GM21737 (cell line): ENCODE measurements around the gene KPNA4.
"Not testable (repeated sequence)": the region's sequence is repeated elsewhere in the genome, so short reads cannot be mapped to it uniquely, and the experiment has no call there.

Experiments used
- ATAC-seq: cut with Tn5 transposase; IDR thresholded peaks from one replicate; pipeline ENCODE4 v1.9.1; 2021; ENCODE audit warnings: mild to moderate bottlenecking, moderate library complexity; ENCODE audit not compliant: unreplicated experiment

KPNA4 gene

DNA sequence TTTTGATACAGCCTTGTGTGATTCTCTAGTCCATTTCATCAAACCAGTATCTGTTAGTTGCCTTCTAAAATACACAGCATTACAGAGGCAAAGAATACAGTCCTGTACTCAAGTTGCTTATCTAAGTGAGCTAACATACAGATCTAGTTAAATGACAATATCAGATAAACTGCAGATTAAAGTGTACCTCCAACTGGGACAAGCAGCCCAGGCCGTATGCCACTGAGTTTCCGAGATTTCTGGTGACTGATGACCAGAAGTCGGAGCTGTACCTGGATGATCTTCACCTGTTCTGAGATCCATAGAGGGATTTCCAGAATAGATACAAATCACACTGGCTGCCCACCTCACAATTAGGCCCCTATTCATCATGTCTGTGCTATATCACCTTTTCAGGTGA lies 109.5 kb downstream of the KPNA4 start:
- ATAC-seq: no peak

DNA sequence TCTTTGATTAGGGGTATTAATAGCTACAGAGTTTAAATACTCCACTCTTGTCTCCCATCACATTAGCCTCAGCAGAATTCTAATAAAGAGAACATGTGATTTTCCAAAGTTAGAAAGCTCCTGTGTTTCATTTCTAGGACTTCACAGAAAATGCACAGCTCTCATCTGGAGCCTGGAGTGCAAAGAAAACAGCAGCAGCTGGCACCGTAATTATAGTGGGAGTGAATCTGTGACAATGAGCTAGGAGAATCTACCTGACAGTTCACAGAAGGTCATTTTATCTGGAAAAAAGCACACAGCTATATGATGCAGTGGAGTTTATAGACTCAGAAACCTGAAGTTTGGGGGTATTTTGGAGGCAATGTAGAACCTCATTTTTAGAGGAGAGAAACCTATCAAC lies 110.4 kb downstream of the KPNA4 start:
- ATAC-seq: no peak

DNA sequence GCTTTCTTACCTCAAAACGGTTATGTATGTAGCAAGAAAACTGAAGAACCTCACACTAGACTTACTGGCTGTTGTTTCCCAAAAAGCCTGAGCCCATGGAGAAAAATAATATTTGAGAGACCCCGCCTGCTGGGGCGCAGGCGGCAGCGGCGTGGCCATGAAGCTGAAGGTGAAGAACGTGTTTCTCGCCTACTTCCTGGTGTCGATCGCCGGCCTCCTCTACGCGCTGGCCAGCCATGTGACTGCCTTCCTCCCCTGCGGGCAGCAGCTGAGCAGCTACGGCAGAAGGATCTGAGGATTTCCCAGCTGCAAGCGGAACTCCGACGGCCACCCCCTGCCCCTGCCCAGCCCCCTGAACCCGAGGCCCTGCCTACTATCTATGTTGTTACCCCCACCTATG lies 113.1 kb downstream of the KPNA4 start:
- ATAC-seq: not testable (repeated sequence)

DNA sequence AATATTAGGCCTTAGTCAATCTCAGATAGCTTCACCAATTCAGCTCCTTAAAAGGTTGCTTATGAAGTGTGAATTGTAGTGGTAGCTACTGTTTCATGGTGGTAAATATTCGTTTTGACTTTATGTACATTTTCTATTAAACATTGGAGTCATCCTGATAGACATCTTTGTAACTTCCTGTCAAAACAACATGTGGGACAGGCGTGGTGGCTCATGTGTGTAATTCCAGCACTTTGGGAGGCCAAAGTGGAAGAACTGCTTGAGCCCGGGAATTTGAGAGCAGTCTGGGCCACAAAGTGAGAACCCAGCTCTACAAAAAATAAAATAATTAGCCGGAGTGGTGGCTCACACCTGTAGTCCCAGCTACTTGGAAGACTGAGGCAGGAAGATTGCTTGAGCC lies 113.8 kb downstream of the KPNA4 start:
- no peak for ATAC-seq

DNA sequence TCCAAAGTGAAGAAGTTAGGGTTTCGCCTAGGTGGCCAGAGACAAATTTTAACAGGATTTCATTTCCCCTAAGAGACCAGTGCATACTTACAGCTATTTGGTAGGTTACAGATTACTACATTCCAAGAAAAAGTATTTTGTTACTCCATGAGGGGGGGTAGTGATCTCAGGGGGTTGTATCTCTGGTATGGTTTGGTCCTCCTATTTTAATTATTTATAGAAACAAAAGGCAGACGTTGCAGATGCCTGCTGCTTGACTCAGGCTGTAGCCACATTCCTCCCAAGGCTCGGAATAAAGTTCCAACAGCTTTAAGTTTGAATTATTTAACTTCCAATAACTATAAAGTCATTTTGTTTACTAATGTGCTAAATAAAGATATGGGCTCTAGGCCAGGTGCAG lies 114.5 kb downstream of the KPNA4 start:
- ATAC-seq: no peak

DNA sequence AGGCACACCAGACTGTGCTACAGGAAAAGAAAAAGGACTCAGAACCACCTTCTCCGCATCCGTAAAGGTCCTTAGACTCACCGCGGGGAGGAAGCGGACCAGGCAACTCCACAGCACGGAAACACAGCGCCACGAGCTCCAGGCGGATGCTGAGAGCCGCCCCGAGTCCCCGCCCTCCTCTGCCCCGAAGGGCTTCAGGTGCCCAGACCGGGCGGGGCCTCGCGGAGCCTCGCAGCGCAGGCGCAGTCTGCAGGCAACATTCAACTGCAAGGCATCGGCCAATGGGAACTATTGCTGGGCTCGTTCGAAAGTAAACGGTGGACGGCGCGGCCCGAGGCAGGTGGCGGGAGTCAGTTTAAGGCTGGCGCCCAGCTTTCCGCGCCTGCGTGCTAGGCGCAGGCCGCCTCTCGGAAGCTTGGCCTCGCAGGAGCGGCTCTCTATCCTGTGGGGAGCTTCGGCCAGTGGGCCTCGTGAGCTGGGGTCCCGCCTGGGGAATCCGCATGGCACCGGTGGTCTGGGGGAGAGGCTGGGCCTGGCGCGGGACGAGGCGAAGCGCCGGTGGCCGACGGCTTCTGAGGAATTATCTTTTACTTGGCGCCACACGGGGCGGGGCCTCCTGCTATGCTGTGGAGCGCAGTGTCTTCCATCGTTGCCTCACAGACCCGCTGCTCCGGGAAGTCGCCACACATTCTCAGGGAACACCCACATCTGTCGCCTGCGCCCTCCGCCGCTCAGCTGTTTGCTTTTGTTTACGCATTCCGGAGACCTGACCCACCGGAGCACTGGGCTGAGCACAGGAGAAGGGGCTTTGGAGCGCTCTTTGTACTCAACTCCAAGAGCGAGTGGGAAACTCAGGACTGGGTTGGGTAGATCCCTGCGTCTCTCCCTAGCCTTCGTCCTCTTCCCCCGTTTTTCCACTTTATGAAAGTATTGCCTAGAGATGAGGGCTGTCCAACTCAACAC lies 115.5 kb downstream of the KPNA4 start, which contains the start of gene TRIM59:
TRIM59 (minus strand) TSS at position 151 of the 963 bp plus-strand sequence. CDS start 10,603 bp downstream, outside the sequence.
- ATAC-seq: peak; percentile 97

DNA sequence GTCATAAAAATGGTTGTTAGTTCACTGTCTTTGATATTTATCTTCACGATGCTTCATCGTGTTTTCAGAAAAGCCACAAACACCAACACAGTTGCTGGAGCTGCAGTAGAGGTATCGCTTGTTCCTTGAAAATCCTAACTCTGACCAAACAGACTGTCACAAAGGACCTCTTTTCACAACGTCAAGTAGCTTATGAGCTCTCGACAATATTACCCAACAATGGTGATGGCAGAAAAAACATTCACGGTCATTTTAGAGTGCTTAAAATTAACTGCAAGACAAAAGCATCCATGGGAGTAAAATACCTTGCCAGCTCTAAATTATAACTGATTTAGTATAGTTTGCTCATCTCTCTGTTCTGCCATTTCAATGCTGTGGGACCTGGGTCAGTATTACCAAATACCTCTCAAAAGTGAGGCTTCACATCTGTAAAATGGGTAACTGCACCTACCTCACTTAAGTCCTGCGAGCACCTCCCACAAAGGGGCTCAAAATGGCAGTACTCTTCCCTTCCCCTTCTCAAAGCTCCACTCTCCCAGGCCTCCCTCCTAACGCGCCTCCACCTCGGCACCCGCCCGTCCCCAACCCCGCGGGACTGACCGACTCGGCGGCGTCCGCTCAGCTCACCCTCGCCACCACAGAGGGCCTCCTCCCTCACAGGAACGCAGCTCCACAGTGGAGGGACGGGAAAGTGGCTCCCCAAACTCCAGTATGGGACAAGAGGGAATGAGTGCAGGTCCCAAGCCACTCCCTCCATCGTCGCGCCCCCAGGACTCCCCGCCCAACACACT lies 116.3 kb downstream of the KPNA4 start:
- peak; percentile 33 for ATAC-seq

DNA sequence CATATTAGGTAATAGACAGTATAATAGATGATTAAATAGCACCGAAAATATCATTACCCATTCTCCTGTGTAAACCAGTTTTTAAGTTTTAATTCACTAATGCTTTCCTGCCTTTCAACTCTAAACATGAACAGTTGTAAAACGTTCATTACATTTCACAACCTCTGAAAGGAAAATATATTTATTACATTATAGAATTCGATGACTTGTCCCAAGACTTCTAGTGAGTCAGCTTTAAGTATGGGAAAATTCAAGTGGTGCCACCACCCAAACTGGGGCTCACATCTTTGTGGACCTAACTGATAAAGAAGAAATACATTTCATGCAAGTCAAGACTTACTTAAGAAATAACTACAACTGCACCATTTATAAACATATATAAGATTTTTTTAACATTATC lies 117.8 kb downstream of the KPNA4 start:
- no peak for ATAC-seq

DNA sequence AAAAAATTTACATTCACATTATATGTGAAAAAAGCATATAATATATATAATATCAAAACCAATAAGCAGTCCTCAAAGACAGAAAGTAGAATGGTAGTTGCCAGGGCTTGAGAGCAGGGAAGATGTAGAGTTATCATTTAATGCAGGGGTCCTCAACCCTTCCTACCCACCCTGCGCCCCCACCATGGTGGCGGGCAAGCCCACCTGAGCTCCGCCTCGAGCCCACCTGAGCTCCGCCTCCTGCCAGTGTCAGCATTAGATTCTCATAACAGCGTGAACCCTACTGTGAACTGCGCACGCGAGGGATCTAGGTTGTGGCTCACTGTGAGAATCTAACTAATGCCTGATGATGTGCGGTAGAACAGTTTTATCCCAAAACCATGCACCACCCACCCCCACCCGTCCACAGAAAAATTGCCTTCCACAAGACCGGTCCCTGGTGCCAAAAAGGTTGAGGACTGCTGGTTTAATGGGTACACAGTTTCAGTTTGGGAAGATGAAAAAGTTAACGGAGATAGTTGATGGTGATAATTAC lies 118.8 kb downstream of the KPNA4 start:
- no peak for ATAC-seq

DNA sequence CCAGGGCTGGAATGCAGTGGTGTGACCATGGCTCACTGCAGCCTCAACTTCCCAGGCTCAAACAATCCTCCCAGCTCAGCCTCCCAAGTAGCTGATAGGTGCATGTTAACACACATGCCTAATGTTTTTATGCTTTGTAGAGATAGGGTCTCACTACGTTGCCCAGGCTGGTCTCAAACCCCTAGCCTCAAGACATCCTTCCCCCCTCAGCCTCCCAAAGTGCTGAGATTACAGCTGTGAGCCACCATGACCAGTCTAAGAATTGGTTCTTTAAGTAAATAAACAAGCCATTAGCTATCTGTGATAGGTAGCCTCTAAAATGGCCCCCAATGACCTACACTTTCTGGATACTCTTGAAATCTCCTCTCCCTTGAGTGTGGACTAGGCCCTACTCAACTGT lies 119.5 kb downstream of the KPNA4 start:
- no peak for ATAC-seq
